Fibroblast of upper back skin (primary cell): ENCODE results near the gene NADK2.
A peak's percentile ranks its signal among the peaks of the same experiment; 100 is the strongest.

ENCODE experiments used
- DNase-seq: peaks from one replicate; pipeline ENCODE4 v3.0.0-alpha.2; 2013

NADK2 gene

DNA sequence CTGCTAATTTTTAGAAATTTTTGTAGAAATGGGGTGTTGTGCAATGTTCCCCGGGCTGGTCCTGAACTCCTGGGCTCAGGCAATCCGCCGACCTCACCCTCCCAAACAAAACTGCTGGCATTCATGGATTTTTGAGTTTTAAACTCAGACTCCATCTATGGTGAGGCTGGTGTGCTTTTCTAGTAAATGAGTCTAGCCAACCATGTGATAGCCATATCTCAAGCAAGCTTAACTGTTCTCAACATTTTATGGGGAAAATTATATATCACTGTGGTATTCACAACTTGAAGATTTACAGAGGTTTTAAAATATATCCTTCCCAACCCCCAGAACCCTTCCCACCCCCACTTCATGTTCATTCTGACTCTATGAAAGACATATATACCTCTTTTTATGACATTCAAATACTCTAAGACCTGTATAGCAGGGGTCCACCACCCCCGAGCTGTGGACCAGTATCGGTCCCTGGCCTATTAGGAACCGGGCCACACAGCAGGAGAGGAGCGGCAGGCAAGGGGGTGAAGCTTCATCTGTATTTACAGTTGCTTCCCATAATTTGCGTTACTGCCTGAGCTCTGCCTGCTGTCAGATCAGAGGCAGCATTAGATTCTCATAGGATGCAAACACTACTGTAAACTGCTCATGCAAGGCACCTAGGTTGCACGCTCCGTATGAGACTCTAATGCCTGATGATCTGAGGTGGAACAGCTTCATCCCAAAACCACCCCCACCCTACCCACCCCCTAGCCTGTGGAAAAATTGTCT lies 4.5 kb upstream of the NADK2 start:
- no peak for DNase-seq

DNA sequence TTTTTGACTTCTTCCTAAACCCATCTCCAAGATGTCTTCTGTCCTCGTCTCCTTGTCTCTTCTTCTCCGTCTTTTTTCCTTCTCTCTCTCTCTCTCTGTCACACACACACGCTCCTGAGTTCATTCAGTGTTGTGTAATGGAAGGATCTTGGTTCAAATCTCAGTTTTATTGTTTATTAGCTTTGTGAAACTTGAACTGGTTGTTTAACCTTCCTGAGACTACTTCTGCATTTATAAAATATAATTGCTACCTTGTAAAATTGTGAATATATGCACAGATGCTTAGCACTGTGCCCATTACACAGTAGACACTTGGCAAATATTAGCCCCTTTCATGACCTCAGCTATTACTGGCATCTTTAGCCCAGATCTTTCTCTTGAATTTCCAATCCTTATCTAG lies 2.4 kb upstream of the NADK2 start:
- no peak for DNase-seq

DNA sequence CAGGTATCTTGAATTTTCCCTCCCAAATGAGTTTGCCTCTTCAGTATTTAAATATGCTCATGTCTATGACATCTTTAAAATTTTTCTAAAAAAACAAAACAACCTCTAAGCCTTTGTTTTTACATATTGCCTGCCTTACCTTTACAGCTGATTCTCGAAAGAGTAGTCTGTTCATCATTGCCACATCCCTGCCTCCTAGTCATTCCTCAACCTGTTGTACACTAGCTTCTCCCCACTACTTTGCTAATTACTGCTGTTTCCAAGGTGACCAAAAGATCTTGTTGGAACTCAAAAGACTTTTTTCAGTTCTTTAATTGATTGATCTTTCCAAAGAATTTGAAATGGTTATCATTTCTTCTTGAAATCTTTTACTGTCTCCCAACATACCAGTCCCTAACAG lies 1.9 kb upstream of the NADK2 start:
- DNase-seq = no peak

DNA sequence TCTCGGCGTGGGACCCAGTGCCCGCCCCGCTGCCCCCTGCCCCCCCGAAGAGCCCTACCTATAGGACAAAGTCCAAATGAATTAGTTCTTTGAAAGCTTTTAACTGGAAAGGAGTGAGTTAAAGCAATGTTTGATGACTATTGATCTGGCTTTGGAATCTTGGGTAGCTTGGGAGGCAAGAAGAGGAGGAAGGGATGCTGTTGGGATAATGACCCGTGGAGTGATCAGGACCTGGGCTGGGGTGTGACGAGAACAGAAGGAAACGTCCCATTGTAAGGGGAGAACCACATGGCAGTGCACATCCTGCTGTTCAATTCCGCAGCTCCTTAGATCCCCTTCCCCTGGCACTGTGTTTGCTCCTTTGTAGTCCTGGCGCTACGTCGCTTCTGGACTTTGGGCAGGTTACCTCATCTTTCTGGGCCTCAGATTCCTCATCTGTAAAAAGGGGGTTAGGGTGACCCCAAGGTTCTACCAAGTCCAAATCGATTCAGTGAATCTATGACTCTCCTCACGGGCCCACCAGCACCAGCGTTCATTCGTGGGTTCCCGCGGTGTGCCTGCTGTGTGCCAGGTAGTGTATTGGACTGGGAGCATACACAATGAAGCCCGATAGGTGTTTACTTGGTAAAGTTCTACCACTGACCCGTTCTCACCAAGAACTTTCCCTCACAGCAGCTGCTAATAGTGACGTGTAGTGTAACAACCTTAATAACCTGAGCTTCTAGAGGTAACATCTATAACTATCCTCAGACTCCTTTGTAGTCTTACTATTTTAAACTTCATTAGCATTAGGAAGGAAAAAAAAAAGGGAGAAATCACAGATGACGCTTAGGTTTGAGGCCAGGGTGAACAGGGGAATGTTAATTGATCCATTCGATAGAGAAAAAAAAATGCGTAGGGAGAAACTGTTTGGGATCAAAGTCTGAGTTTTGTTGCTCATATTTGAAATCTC lies 1.1 kb upstream of the NADK2 start:
- no peak for DNase-seq

DNA sequence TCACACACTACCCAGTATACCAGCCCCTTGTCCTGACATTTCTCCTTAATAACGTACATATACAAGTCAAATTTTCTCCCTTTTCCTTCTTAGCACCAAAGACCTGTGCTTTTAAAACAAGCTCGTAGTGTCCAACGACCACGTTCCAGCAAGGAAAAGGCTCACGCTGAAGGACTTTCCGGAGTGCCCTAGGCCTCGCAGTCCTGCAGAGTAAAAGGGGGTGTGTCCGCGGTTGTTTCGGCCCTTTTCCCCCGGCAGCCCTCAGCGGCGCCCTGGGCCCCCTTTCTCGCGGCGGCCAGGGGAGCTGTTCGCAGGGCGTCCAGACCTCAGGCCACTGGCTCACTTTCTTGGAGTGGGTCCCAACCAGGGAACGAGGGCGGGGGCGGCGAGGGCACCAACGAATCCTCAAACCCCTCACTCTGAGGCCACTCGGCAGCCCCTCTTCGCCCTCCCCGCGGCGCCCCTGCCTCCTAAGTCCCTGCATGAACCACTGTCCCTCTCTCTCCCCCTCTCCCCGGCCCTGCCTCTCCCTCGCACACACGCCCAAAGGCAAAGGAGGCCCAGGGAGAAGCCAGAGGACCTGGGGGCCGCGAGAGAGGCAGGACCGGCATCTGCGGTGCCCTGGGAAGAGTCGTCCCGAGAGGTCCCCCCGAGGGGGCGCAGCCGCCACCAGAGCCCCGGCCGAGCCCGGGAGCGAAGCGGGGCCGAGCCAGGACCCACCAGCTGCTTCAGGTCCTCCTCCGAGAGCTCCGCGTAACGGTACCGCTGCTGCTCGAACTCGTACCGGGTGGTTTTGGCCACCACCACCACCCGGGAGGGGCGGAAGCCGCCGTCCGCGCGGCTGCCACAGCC lies 720 bp downstream of the NADK2 start:
- DNase-seq = peak; percentile 56

DNA sequence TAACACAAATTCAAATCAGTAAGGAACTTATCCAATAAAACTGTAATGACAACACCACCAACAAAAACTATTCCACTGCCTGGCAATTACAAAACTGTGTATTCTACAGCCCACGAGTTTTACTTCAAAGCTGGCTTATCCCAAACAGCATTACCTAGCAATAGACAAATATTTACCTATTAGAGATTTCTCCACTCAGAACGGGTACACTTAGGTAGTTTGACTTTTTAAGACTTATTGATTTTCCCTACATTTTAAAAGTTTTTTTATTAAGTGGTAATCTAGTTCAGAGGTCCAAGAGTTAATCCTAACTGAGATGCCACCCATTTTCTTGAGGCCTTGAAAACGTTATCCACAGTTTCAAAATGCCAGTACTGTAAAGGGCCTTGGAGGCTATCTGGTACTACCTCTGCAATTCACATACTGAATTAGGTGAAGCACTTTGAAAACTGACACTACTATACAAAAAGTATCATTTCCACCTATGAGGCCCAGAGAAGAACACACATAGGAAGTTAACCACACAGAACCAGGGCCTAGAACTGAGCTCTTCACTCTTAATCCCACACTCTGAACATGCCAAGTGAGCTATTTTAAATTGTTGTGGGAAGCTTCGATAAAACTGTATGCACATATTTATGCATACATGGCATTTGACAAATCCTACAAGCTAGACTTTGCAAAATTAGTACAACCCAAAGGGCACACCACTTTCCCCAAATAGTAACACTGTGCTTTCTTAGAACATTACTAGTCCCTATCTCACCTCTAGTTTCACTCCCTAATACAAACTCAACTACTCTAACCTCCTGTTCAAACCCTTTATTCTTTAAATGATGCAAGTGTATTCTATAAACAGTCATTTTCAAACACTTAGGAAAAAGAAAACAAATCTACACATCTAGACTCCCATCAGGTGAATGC lies 2.1 kb downstream of the NADK2 start:
- no peak for DNase-seq

DNA sequence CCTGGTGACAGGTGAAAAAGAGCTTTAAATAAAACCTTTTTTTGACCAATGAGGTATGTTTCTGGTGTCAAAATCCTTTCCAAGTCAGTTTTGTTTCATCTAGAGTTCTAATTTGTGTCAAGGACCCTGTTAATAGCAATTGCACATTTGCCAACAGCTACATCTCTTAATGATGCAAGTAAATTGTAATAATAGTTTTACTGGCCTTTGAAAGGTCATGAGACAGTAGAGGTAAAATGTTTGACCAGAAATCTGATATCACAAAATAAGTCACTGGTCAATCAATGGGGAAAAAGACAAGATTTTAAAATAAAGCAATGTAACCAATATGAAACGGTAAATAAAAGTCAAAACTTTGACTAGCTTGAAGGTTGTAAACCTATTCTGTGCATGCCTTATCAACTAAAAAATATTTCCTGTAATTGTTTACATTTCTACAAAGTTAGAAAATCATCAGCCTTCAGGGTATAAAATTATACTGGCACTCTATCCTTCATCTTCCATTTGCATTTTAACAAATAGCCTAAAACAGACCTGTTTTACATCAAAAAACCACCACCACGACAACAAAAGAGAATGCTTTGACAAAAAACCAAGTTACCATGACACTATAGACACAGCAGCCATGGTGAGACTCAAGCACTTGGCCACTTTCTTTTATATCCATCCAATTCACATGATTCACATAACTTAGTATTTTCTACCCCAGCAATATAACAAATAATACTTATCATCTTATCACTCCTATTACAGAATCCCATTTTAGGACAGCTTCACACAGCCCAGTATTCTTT lies 3.0 kb downstream of the NADK2 start:
- no peak for DNase-seq

DNA sequence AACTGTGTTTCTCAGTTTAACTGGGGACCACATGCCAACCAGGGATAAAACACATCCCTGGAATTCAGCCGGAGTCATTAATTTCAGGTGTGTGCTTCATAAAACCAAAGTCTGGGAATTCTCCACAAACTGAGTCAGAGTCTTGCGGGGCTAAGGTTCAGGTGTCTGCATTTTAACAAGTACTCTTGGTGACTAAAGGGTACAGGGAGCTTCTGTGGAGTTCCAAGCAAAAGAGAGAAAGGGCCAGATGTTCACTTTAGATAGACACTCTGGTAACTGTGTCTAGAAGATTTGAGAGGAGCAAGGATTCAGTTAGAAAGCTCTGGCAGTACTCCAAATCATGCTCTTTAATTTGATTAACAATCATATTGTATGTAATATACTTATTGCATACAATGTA lies 4.0 kb downstream of the NADK2 start:
- no peak for DNase-seq

DNA sequence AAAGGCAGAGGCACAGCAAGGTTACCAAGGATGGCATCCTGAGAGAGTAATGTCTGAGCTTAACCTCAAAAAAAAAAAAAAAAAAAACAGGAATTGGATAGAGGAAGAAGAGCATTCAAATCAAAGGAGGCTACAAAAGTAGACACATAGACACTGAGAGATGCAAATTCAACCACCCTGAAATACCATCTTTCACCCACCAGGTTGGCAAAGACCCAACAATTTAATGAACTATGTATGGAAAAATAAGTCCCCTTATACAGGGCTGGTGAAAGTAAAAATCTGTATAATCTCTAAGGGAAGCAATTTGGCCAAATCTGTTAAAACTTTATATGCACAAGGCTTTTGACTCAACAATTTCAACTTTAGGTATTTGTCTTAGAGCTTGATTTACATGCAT lies 4.9 kb downstream of the NADK2 start:
- DNase-seq = no peak

DNA sequence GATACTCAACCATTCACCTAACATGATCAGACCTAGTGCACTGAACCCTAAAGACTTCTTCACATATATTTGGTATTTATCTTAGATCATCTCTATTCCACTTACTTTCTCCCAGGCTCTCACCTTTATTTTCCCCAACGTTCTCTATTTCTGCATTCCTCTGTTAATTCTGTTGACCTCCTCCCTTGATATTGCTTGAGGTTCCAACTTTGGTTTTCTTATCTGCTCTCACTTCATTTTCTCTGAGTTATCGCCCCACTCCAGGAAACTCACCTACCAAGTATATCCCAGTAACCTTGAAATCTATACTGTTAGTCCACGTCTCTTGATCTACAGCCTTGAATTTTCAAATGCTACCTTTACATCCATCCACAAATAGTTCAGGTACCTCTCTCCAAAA lies 9.2 kb downstream of the NADK2 start:
- DNase-seq = no peak

DNA sequence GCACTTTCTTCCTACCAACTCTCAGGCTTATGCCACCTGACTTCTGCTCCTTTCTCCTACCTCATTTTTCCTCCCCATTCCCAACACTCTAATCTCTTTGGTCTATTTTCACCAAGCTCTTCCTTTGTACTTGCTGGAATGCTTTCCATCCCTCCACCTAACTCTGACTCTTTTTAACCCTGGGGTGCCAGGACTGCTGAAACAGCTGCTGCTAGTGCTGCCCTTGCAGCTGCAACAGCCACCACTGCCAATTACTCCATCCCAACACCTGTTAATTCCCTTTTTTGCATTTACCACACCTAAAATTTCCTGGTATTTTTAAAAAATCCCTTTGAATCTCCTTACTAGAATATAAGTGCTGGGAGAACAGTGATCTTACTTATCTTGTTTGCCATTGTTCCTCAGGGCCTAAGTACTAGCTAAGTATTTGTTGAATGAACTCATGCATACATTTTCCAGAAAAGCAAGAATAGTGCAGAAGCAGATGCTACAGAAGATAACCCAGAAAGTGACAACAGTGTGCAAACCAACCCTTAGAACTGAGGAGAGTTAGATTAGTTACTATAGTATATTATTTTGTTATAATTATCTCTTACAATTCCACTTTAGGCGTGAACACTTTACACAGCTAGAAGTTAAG lies 11.5 kb downstream of the NADK2 start:
- no peak for DNase-seq

DNA sequence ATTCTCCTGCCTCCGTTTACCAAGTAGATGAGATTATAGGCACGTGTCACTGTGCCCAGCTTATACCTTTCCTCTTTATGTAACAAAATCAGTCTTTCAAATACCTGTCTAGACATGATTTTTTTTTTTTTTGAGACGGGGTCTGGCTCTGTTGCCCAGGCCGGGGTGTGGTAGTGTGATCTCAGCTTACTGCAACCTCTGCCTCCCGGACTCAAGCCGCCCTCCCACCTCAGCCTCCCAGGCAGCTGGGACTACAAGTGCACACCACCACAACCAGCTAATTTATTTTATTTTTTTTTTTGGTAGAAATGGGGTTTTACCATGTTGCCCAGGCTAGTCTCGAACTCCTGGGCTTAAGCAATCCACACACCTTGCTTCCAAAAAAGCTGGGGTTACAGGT lies 13.2 kb downstream of the NADK2 start:
- DNase-seq = no peak

DNA sequence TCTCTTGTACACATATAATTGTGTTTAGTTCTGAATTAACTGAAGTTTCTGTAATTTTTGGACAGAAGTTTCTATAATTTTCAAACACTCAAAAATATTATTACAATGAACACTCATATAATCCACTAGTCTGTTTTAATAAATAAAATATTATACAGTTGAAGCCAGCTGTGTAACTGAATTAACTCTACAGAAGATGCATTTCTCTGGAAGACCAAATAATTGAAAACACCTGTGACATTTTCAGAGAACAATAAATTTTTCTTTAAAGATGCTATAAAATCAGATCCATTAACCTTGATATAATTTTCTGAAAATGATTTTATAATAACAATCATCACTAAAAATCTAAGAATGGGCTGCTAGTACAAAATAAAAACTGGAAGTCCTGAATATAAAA lies 14.7 kb downstream of the NADK2 start:
- no peak for DNase-seq

DNA sequence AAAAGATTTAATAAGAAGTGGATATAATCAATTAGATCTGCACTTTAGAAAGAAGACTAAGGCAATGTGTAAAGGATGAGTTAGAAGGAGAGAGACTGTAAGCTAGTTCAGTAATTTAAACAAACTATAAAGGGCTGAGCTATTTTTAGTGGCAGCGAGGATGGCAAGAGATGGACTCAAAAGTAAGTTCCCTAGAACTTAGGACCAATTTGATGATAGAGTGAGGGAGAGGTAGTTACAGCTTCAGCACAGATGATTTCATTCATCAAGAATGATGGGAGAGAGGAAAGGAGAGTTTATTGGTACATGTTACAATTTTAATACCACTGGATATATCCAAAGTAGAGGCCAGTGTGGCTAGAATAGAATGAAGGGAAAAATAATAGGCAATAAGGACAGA lies 19.1 kb downstream of the NADK2 start:
- no peak for DNase-seq

DNA sequence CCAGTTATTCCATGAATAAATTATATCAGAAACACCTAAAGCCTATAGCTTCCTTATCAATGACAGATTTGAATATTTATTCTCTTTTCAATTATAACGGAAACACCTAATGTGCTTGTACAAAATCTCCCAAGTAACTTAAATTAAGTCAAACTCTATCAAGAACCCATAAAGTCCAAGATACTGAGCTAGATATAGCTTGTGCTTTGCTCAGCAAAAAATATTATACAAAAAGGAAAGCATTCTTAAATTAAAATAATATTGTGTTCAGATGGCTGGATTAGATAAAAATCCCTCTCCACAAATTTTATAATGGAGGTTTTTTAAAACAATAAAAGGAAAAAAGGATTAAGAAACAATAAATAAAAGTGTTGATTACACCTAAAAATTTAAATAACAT lies 23.7 kb downstream of the NADK2 start:
- DNase-seq = no peak

DNA sequence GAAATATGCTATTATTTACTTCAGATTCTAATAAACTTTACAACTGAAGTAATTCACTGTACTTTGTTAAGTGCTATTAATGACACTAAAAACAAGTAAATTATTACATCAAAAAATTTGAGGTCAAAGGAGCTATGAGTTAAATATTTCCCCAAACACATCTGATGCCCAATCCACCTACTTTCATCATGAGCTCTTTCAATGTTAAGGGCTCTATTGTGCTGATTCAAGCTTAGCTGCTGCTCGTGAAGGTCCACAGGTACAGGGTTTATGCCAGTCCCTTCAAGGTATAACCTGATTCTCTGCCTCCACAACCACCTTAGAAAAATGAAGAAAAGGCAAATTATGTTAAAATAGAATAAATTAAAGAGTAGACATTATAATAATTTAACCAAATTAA lies 24.2 kb downstream of the NADK2 start:
- no peak for DNase-seq

DNA sequence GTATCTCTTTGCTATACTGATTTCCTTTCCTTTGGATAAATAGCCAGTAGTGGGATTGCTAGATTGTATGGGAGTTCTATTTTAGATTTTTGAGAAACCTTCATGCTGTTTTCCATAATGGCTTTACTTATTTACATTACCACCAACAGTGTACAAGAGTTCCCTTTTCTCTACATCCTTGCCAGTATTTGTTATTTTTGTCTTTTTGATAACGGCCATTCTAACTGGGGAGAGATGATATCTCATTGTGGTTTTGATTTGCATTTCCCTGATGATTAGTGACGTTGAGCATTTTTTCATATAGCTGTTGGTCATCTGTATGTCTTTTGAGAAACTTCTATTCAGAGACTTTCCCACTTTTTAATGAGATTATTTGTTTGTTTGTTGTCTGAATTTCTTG lies 25.8 kb downstream of the NADK2 start:
- DNase-seq = no peak

DNA sequence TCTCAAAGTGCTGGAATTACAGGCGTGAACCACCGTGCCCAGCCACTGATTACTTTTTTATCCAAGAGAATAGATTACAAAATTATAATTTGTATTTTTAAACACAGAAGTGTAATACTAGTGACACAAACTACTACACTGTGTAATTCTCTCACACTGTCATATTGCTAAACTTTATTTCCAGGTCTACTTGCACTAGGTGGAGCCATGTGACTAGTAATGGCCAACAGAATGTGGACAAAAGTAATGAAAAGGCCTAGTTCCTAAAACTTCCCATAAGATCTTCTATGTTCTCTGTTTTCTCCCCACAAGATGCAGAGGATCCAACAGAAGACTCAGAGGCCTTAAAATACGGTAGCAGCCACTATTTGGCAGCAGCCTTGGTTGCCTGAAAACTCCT lies 27.3 kb downstream of the NADK2 start:
- no peak for DNase-seq

DNA sequence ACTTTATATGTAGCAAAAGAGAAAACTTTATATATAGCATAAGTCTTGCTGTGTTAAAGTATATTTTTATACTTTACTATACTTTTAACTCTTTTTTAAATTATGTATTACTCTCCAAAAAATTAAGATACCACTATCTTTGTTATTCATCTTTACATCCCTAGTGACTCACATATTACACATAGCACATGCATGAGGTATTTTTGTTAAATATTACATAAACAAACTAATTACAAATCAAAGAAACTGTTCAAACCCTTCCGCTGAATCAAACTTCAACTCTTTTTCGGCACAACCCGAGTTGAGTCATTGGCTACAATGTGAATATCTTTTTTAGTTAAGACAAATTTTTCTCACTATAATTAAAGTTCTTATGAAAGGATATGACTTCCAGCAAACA lies 32.1 kb downstream of the NADK2 start:
- DNase-seq = no peak

DNA sequence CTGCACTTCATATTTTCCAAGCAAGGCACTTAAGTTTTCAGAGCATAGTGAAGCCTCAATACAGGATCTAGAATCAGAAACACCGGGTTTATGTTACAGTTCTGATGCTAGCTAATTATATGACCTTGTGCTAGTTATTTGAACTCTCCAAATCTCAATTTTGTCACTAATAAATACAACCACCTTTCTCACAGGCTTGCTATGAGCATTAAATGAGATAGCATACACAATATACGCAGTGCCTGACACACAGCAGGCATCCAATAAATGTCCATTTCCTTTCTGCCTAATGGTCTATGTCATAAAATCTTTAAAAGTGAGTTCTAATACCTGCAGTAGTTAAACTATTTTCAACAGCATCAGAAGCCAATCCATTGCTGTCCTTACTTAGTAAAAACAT lies 32.9 kb downstream of the NADK2 start:
- DNase-seq = no peak

DNA sequence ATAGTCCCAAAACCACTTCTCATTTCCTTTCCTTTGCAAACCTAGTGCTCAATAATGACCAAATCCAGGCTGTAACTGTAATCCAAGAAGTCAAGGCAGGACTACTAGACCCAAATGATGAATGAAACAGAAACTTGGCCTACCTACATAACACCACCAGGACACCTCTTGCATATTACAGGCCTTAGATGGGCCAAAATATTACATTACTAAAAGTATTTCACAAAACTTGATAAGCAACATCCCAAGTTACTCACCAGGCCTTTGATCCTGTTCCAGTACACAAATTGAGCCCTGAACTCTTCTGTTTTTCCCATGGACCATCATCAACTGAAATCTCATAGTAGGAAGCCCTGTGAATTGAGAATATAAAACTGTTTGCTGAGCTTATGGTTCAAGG lies 34.8 kb downstream of the NADK2 start:
- no peak for DNase-seq
